HUES64 (cell line): Measurements from ENCODE around the gene PRPS1.
"Not testable (repeated sequence)": the region's sequence is repeated elsewhere in the genome, so short reads cannot be mapped to it uniquely, and the experiment has no call there.

Experiments used
- H3K27ac ChIP-seq: 2 replicates; pipeline ENCODE4 v1.7.0; 2013; ENCODE audit warnings: low read depth, low read length, inconsistent platforms
- H3K27me3 ChIP-seq: 2 replicates; pipeline ENCODE4 v1.6.1; 2013; ENCODE audit warnings: mild to moderate bottlenecking, low read length; ENCODE audit not compliant: insufficient read depth
- H3K36me3 ChIP-seq: 2 replicates; pipeline ENCODE4 v1.6.1; 2013; ENCODE audit warnings: mild to moderate bottlenecking, low read length; ENCODE audit not compliant: insufficient read depth
- H3K4me1 ChIP-seq: 2 replicates; pipeline ENCODE4 v1.6.1; 2013; ENCODE audit warnings: mild to moderate bottlenecking, low read length, moderate library complexity; ENCODE audit not compliant: insufficient read depth
- H3K4me3 ChIP-seq: 2 replicates; pipeline ENCODE4 v1.5.1; 2013; ENCODE audit warnings: mild to moderate bottlenecking, low read length, moderate library complexity
- H3K9ac ChIP-seq: 2 replicates; pipeline ENCODE4 v1.6.1; 2013; ENCODE audit warnings: mild to moderate bottlenecking, low read depth, low read length
- H3K9me3 ChIP-seq: 2 replicates; pipeline ENCODE4 v1.6.1; 2013; ENCODE audit warnings: low read depth, low read length; ENCODE audit not compliant: insufficient read depth
- WGBS: fragments of 150-250, 120-280 bp; methylation state at CpG from one replicate; pipeline ENCODE4 v1.1.7; 2013; ENCODE audit warnings: missing lambda C conversion rate; 5-methylcytosine and 5-hydroxymethylcytosine counted together

PRPS1 gene

GRCh38 chrX:107602694-107603239, 25.5 kb upstream of the PRPS1 start:
- Histone ChIP-seq H3K27me3 (no peaks in the 10 kb centered on the region), H3K4me3 (no peak overlapping the region), H3K4me1 (no peaks in the 10 kb centered on the region), H3K36me3 (no peaks in the 10 kb centered on the region), H3K9ac (no peak overlapping the region), H3K27ac (no peak overlapping the region), H3K9me3 (no peaks in the 10 kb centered on the region)
- WGBS = 92% methylated on average over 21 of the region's 21 CpGs

GRCh38 chrX:107603429-107604159, 24.7 kb upstream of the PRPS1 start:
- Histone ChIP-seq H3K27ac (no peak overlapping the region), H3K36me3 (no peaks in the 10 kb centered on the region), H3K9ac (no peak overlapping the region), H3K4me3 (no peak overlapping the region), H3K9me3 (no peaks in the 10 kb centered on the region), H3K4me1 (no peaks in the 10 kb centered on the region), H3K27me3 (no peaks in the 10 kb centered on the region)
- WGBS = 83% methylated on average over 13 of the region's 13 CpGs

GRCh38 chrX:107609061-107609460, 19.2 kb upstream of the PRPS1 start:
- not testable (repeated sequence) for H3K27ac ChIP-seq, H3K4me3 ChIP-seq, H3K9me3 ChIP-seq, H3K9ac ChIP-seq, H3K36me3 ChIP-seq, H3K27me3 ChIP-seq, H3K4me1 ChIP-seq
- 96% methylated on average over 5 of the region's 5 CpGs for WGBS

GRCh38 chrX:107610667-107611066, 17.6 kb upstream of the PRPS1 start:
- Histone ChIP-seq H3K4me3 (no peak overlapping the region), H3K27me3 (no peaks in the 10 kb centered on the region), H3K9me3 (no peaks in the 10 kb centered on the region), H3K9ac (no peak overlapping the region), H3K4me1 (no peaks in the 10 kb centered on the region), H3K27ac (no peak overlapping the region), H3K36me3 (no peaks in the 10 kb centered on the region)
- WGBS = 82% methylated on average over 2 of the region's 2 CpGs

GRCh38 chrX:107619885-107620322, 8.4 kb upstream of the PRPS1 start:
- H3K4me3 ChIP-seq = no peak overlapping the region
- H3K9ac ChIP-seq = no peak overlapping the region
- 93% methylated on average over 7 of the region's 7 CpGs for WGBS
- H3K9me3 ChIP-seq = no peaks in the 10 kb centered on the region
- H3K27ac ChIP-seq = no peak overlapping the region
- H3K4me1 ChIP-seq = no peaks in the 10 kb centered on the region
- no peaks in the 10 kb centered on the region for H3K27me3 ChIP-seq
- H3K36me3 ChIP-seq = no peaks in the 10 kb centered on the region

- WGBS = 98% methylated on average over 2 of the region's 2 CpGs
- Histone ChIP-seq H3K27me3 (no peaks in the 10 kb centered on the region), H3K9ac (no peak overlapping the region)
Measured at GRCh38 chrX:107624893-107625292, 3.4 kb upstream of the PRPS1 start.

GRCh38 chrX:107625739-107626138, 2.6 kb upstream of the PRPS1 start:
- WGBS = 100% methylated on average over 3 of the region's 5 CpGs
- H3K4me3 ChIP-seq = no peak overlapping the region
- no peak overlapping the region for H3K27ac ChIP-seq
- no peaks in the 10 kb centered on the region for H3K27me3 ChIP-seq
- no peaks in the 10 kb centered on the region for H3K4me1 ChIP-seq
- no peaks in the 10 kb centered on the region for H3K36me3 ChIP-seq
- H3K9ac ChIP-seq = no peak overlapping the region
- no peaks in the 10 kb centered on the region for H3K9me3 ChIP-seq

More at GRCh38 chrX:107624893-107625292, 3.4 kb upstream of the PRPS1 start:
- no peak overlapping the region for H3K4me3 ChIP-seq
- no peaks in the 10 kb centered on the region for H3K9me3 ChIP-seq
- H3K36me3 ChIP-seq = no peaks in the 10 kb centered on the region
- no peaks in the 10 kb centered on the region for H3K4me1 ChIP-seq
- H3K27ac ChIP-seq = no peak overlapping the region

GRCh38 chrX:107626481-107626880, 1.8 kb upstream of the PRPS1 start:
- WGBS = 95% methylated on average over 12 of the region's 12 CpGs
- Histone ChIP-seq H3K4me1 (no peaks in the 10 kb centered on the region), H3K27ac (no peak overlapping the region), H3K9ac (no peak overlapping the region), H3K4me3 (no peak overlapping the region), H3K36me3 (no peaks in the 10 kb centered on the region), H3K9me3 (no peaks in the 10 kb centered on the region), H3K27me3 (no peaks in the 10 kb centered on the region)

GRCh38 chrX:107626916-107627315, 1.4 kb upstream of the PRPS1 start:
- no CpG with 5 or more reads among the region's 2 CpGs for WGBS

GRCh38 chrX:107628662-107629539, 591 bp downstream of the PRPS1 start:
- Histone ChIP-seq H3K27me3 (no peaks in the 10 kb centered on the region), H3K9ac (peak overlapping the region; percentile 93), H3K4me1 (no peaks in the 10 kb centered on the region), H3K36me3 (no peaks in the 10 kb centered on the region; the same call in 1 of the 2 replicates), H3K9me3 (no peaks in the 10 kb centered on the region), H3K27ac (peak overlapping the region; percentile 81), H3K4me3 (peak overlapping the region; percentile 97)
- WGBS = under 1% methylated on average over 26 of the region's 29 CpGs

More at GRCh38 chrX:107626916-107627315, 1.4 kb upstream of the PRPS1 start:
- Histone ChIP-seq H3K36me3 (no peaks in the 10 kb centered on the region), H3K27me3 (no peaks in the 10 kb centered on the region), H3K9me3 (no peaks in the 10 kb centered on the region), H3K4me1 (no peaks in the 10 kb centered on the region), H3K4me3 (no peak overlapping the region), H3K9ac (no peak overlapping the region), H3K27ac (no peak overlapping the region)

GRCh38 chrX:107629540-107629909, 1.2 kb downstream of the PRPS1 start:
- Histone ChIP-seq H3K4me1 (no peaks in the 10 kb centered on the region), H3K27ac (no peak overlapping the region), H3K9ac (peak overlapping the region; percentile 93), H3K4me3 (peak overlapping the region; percentile 97), H3K27me3 (no peaks in the 10 kb centered on the region), H3K9me3 (no peaks in the 10 kb centered on the region), H3K36me3 (no peaks in the 10 kb centered on the region; the same call in 1 of the 2 replicates)
- WGBS = 0% methylated on average over 4 of the region's 5 CpGs
